OCI-LY7 (cell line): ENCODE measurements around the gene SYNPO. TPM values are rescaled to one million over a fixed set of nuclear protein-coding genes. Genes with fewer than 3 reads are reported as not detected.

Source experiments
- BruUV-seq: library from RNA; stranded (reverse); fragments of 400-500 nt; replicated peaks from 2 replicates; lab custom pipeline; 2021; lab: Mats Ljungman, UMichigan
- CTCF ChIA-PET: fragments of 300-600 bp; sonication (Branson Sonifier 250); formaldehyde crosslinking; loops from one replicate; lab custom pipeline; 2022; ENCODE audit warnings: antibody characterized with exemption; ENCODE audit not compliant: unreplicated experiment; lab: Charles Lee
- POLR2A ChIA-PET: fragments of 300-600 bp; sonication (Branson Sonifier 250); formaldehyde crosslinking; loops from one replicate; lab custom pipeline; 2022; ENCODE audit warnings: antibody characterized with exemption; lab: Charles Lee
- DNase-seq: peaks from one replicate; pipeline ENCODE4 v3.0.0-alpha.2; 2015; ENCODE audit warnings: low spot score
- H2AFZ ChIP-seq: fragments of 200-600 bp; sonication (generic), shearing (Covaris generic); 2 replicates; pipeline ENCODE4 v1.6.1; 2014; ENCODE audit warnings: mild to moderate bottlenecking, antibody characterized with exemption, low read length, moderate library complexity
- H3K27ac ChIP-seq: fragments of 200-600 bp; sonication (generic); 2 replicates; pipeline ENCODE4 v1.5.1; 2014; ENCODE audit warnings: mixed run types, low read depth, mild to moderate bottlenecking, moderate library complexity, low read length, inconsistent platforms; ENCODE audit not compliant: poor library complexity, severe bottlenecking
- H3K36me3 ChIP-seq: fragments of 200-600 bp; sonication (generic); 2 replicates; pipeline ENCODE4 v1.6.1; 2014; ENCODE audit warnings: mild to moderate bottlenecking, antibody characterized with exemption, low read length, moderate library complexity, mixed read lengths; ENCODE audit not compliant: insufficient read depth
- H3K4me1 ChIP-seq: fragments of 200-600 bp; sonication (generic); 2 replicates; pipeline ENCODE4 v1.5.1; 2014; ENCODE audit warnings: mild to moderate bottlenecking, low read length; ENCODE audit not compliant: insufficient read depth, poor library complexity, severe bottlenecking
- H3K4me2 ChIP-seq: fragments of 200-600 bp; sonication (generic); 2 replicates; pipeline ENCODE4 v1.6.1; 2014; ENCODE audit warnings: mild to moderate bottlenecking, low read length
- H3K4me3 ChIP-seq: fragments of 200-600 bp; sonication (generic); 2 replicates; pipeline ENCODE4 v1.5.1; 2014; ENCODE audit warnings: mild to moderate bottlenecking, low read depth, low read length; ENCODE audit not compliant: poor library complexity, severe bottlenecking
- H3K79me2 ChIP-seq: fragments of 200-600 bp; sonication (generic); 2 replicates; pipeline ENCODE4 v1.6.1; 2016; ENCODE audit warnings: low read depth, mild to moderate bottlenecking, low read length, moderate library complexity, mixed read lengths; ENCODE audit not compliant: insufficient read depth
- H3K9me2 ChIP-seq: fragments of 200-600 bp; sonication (generic); 2 replicates; pipeline ENCODE4 v1.6.1; 2016; ENCODE audit warnings: mild to moderate bottlenecking, low read length, mixed read lengths; ENCODE audit not compliant: insufficient read depth
- H3K9me3 ChIP-seq: fragments of 200-600 bp; sonication (generic); 2 replicates; pipeline ENCODE4 v1.6.1; 2014; ENCODE audit warnings: mild to moderate bottlenecking, mixed run types, low read length, mixed read lengths
- H4K20me1 ChIP-seq: fragments of 200-600 bp; sonication (generic); 2 replicates; pipeline ENCODE4 v1.6.1; 2014; ENCODE audit warnings: mild to moderate bottlenecking, antibody characterized with exemption, low read length, moderate library complexity, mixed read lengths; ENCODE audit not compliant: insufficient read depth
- CTCF ChIP-seq: fragments of 200-600 bp; sonication (generic); conservative IDR thresholded peaks from 2 replicates; pipeline ENCODE4 v1.5.1; 2014; ENCODE audit warnings: mild to moderate bottlenecking, antibody characterized with exemption, low read length, moderate library complexity, mixed read lengths
- EZH2phosphoT487 ChIP-seq: fragments of 200-600 bp; sonication (generic); IDR thresholded peaks from 2 replicates; pipeline ENCODE4 v1.6.1; 2018; ENCODE audit warnings: low read depth, borderline replicate concordance, mild to moderate bottlenecking, mixed run types, antibody characterized with exemption, low read length, moderate library complexity, mixed read lengths
- intact Hi-C: fragments of 100-400 bp; cut with micrococcal nuclease; formaldehyde crosslinking; loops from one replicate; pipeline ENCODE4 v1.10.0; 2022; ENCODE audit not compliant: unreplicated experiment
- total RNA-seq, 2 experiments: library from RNA; depleted of rRNA in 1 of 2; stranded (reverse); fragments of >200 nt in 1 of 2; shearing (Covaris generic) in 1 of 2; gene quantifications; 2 replicates each; pipeline ENCODE4 v1.2.3, GENCODE V29; 2014 to 2022

The SYNPO gene
- total RNA-seq, 2 experiments from 2014 or later = 0.08 TPM; not detected in 1

GRCh38 chr5:150600616-150601490 is 39.6 kb upstream of the SYNPO start:
- no peak overlapping the region for H3K27ac ChIP-seq
- no peak overlapping the region for H3K4me2 ChIP-seq
- H3K9me2 ChIP-seq = no peaks in the 10 kb centered on the region
- intact Hi-C loops = no loop called here
- CTCF ChIA-PET = no interaction called here
- no peaks in the 10 kb centered on the region for H4K20me1 ChIP-seq
- H3K36me3 ChIP-seq = no peaks in the 10 kb centered on the region
- H3K79me2 ChIP-seq = no peaks in the 10 kb centered on the region
- POLR2A ChIA-PET = interaction anchor here (0.5 to 0.6 kb wide), 2 partner anchors 905 to 1134 kb away, joined by 3 to 4 read pairs; no protein-coding TSS in a partner anchor
- TF ChIP-seq EZH2phosphoT487 (no peak), CTCF (no peak)
- H3K9me3 ChIP-seq = no peaks in the 10 kb centered on the region
- no peak overlapping the region for H3K4me3 ChIP-seq
- no peaks in the 10 kb centered on the region for H3K4me1 ChIP-seq
- BruUV-seq = no TSS peak
- DNase-seq = no peak
- H2AFZ ChIP-seq = no peak overlapping the region

- H3K4me3 ChIP-seq = no peak overlapping the region
- POLR2A ChIA-PET = no interaction called here
These were observed 38.7 kb upstream of the SYNPO start for GRCh38 chr5:150601491-150602345.

More at GRCh38 chr5:150601491-150602345, 38.7 kb upstream of the SYNPO start:
- Histone ChIP-seq H3K4me2 (no peak overlapping the region), H4K20me1 (no peaks in the 10 kb centered on the region), H3K36me3 (no peaks in the 10 kb centered on the region), H3K9me3 (no peaks in the 10 kb centered on the region), H3K4me1 (no peaks in the 10 kb centered on the region), H3K79me2 (no peaks in the 10 kb centered on the region), H3K9me2 (no peaks in the 10 kb centered on the region), H3K27ac (no peak overlapping the region), H2AFZ (no peak overlapping the region)
- no peak for TF ChIP-seq CTCF
- no peak for TF ChIP-seq EZH2phosphoT487
- no TSS peak for BruUV-seq
- intact Hi-C loops = no loop called here
- CTCF ChIA-PET = no interaction called here
- DNase-seq = no peak
